ENCODE data around the gene PNPLA7.
A peak's percentile ranks its signal among the peaks of the same experiment; 100 is the strongest.
"Not testable (repeated sequence)": the region's sequence is repeated elsewhere in the genome, so short reads cannot be mapped to it uniquely, and the experiment has no call there.

Gene PNPLA7

DNA sequence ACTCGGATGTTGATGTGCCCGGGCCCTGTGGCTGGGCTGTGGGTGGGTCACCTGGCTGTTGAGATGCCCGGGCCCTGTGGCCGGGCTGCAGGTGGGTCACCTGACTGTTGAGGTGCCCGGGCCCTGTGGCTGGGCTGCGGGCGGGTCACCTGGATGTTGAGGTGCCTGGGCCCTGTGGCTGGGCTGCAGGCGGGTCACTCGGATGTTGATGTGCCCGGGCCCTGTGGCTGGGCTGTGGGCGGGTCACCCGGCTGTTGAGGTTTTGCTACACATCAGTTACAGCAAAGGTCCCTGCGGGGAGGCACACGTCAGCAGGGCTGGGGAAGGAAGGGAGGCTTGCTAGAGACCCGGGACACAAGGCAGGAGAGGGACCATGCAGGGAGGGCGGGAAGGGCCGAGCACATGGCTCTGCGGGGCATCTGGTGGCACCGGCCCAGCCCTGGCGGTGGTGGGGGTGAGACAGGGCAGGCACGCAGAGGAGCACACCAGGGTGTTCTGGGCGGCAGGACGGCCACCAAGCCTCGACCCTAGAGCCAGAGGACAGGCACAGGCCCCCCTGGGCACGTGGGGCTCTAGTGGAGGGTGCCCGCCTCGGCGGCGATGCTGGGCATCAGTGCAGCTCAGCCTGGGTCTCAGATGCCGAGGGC lies 35.4 kb downstream of the PNPLA7 start:
- H3K9ac ChIP-seq = no peak overlapping the region
- no peak overlapping the region for H3K27ac ChIP-seq
- H3K36me3 ChIP-seq (ENCODE audit: control insufficient read depth, insufficient read depth, low read length) = no peaks in the 10 kb centered on the region
- no peaks in the 10 kb centered on the region for H3K79me2 ChIP-seq
- H3K4me3 ChIP-seq (ENCODE audit: low read depth, low read length) = no peak overlapping the region
- no peaks in the 10 kb centered on the region for H3K4me1 ChIP-seq
- no peak overlapping the region for H2AFZ ChIP-seq
- H3K4me2 ChIP-seq (ENCODE audit: low read length) = no peak overlapping the region
- no peaks in the 10 kb centered on the region for H3K9me3 ChIP-seq (ENCODE audit: control insufficient read depth, low read length)
- H3K27me3 ChIP-seq (ENCODE audit: control insufficient read depth, insufficient read depth, low read length) = no peaks in the 10 kb centered on the region
- TF ChIP-seq, protein P1, sequence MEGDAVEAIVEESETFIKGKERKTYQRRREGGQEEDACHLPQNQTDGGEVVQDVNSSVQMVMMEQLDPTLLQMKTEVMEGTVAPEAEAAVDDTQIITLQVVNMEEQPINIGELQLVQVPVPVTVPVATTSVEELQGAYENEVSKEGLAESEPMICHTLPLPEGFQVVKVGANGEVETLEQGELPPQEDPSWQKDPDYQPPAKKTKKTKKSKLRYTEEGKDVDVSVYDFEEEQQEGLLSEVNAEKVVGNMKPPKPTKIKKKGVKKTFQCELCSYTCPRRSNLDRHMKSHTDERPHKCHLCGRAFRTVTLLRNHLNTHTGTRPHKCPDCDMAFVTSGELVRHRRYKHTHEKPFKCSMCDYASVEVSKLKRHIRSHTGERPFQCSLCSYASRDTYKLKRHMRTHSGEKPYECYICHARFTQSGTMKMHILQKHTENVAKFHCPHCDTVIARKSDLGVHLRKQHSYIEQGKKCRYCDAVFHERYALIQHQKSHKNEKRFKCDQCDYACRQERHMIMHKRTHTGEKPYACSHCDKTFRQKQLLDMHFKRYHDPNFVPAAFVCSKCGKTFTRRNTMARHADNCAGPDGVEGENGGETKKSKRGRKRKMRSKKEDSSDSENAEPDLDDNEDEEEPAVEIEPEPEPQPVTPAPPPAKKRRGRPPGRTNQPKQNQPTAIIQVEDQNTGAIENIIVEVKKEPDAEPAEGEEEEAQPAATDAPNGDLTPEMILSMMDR (IDR thresholded peaks at IDR 0.05) = no peak

DNA sequence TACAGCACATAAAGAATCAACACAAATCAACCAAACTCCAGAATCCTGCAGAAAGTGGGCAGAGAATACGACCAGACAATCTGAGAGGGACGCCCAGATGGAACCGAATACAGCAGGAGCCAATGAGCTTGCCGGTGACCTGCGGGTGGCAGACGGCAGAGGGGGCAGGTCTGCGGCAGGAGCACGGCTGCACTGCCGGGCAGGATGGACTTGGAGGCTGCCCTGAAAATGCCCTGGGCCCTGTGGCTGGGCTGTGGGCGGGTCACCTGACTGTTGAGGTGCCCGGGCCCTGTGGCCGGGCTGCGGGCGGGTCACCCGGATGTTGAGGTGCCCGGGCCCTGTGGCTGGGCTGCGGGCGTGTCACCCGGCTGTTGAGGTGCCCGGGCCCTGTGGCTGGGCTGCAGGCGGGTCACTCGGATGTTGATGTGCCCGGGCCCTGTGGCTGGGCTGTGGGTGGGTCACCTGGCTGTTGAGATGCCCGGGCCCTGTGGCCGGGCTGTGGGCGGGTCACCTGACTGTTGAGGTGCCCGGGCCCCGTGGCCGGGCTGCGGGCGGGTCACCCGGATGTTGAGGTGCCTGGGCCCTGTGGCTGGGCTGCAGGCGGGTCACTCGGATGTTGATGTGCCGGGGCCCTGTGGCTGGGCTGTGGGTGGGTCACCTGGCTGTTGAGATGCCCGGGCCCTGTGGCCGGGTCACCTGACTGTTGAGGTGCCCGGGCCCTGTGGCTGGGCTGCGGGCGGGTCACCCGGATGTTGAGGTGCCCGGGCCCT lies 36.2 kb downstream of the PNPLA7 start:
- H3K9me3 ChIP-seq (ENCODE audit: control insufficient read depth, low read length); H3K27me3 ChIP-seq (ENCODE audit: control insufficient read depth, insufficient read depth, low read length); H3K4me3 ChIP-seq (ENCODE audit: low read depth, low read length); H3K36me3 ChIP-seq (ENCODE audit: control insufficient read depth, insufficient read depth, low read length); H2AFZ ChIP-seq; H3K79me2 ChIP-seq; H3K27ac ChIP-seq; H3K4me2 ChIP-seq (ENCODE audit: low read length); H3K9ac ChIP-seq; H3K4me1 ChIP-seq: not testable (repeated sequence)

DNA sequence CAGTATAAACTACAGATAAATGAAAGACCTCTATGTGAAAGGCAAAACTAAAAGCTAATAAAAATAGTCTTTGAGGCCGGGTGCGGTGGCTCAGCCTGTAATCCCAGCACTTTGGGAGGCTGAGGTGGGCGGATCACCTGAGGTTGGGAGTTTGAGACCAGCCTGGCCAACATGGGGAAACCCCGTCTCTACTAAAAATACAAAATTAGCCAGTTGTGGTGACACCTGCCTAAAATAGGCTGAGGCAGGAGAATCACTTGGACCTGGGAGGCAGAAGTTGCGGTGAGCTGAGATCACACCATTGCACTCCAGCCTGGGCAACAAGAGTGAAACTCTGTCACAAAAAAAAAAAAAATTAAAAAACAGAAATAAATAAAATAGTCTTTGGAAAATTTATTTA lies 37.1 kb downstream of the PNPLA7 start:
- H3K4me3 ChIP-seq (ENCODE audit: low read depth, low read length); H3K27me3 ChIP-seq (ENCODE audit: control insufficient read depth, insufficient read depth, low read length); H3K9ac ChIP-seq; H3K4me2 ChIP-seq (ENCODE audit: low read length); H3K27ac ChIP-seq; H3K4me1 ChIP-seq; H2AFZ ChIP-seq; H3K36me3 ChIP-seq (ENCODE audit: control insufficient read depth, insufficient read depth, low read length); H3K9me3 ChIP-seq (ENCODE audit: control insufficient read depth, low read length); H3K79me2 ChIP-seq: not testable (repeated sequence)

DNA sequence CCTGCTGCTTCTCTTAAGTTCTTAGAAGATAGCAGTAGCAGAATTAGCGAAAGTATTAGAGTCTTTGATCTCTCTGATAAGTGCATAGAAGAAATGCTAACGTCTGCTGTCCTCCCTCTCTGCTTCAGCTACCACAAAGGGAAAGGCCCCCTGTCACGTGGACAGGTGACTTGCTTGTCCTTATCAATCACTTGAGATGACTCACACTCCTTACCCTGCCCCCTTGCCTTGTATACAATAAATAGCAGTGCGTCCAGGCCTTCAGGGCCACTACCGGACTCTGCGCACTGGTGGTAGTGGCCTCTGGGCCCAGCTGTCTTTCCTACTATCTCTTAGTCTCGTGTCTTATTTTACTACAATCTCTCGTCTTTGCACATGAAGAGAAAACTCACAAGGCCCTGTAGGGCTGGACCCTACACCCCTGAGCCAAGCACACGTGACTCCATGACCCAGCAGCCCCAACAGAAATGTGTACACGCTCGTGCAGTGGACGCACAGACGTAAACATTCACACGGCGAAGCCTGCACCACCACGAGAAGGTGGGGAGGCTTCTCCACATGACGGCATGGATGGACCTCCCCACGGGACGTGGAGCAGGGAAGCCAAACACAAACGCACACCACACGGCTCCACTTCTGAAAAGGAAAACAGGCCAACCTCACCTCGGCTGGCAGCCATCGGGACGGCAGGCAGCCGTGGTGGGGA lies 38.3 kb downstream of the PNPLA7 start:
- H2AFZ ChIP-seq = no peak overlapping the region
- no peak overlapping the region for H3K27ac ChIP-seq
- H3K27me3 ChIP-seq (ENCODE audit: control insufficient read depth, insufficient read depth, low read length) = no peaks in the 10 kb centered on the region
- no peaks in the 10 kb centered on the region for H3K9me3 ChIP-seq (ENCODE audit: control insufficient read depth, low read length)
- no peaks in the 10 kb centered on the region for H3K36me3 ChIP-seq (ENCODE audit: control insufficient read depth, insufficient read depth, low read length)
- H3K4me2 ChIP-seq (ENCODE audit: low read length) = peak overlapping the region; percentile 3
- no peak overlapping the region for H3K9ac ChIP-seq
- no peaks in the 10 kb centered on the region for H3K4me1 ChIP-seq
- H3K79me2 ChIP-seq = no peaks in the 10 kb centered on the region
- TF ChIP-seq, protein P1 (IDR thresholded peaks at IDR 0.05) = no peak
- no peak overlapping the region for H3K4me3 ChIP-seq (ENCODE audit: low read depth, low read length)

DNA sequence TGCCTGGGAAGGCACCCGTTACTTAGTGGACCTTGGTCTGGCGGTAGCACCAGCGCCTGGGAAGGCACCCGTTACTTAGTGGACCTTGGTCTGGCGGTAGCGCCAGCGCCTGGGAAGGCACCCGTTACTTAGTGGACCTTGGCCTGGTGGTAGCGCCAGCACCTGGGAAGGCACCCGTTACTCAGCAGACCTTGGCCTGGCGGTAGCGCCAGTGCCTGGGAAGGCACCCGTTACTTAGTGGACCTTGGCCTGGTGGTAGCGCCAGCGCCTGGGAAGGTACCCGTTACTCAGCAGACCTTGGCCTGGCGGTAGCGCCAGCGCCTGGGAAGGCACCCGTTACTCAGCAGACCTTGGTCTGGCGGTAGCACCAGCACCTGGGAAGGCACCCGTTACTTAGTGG lies 39.1 kb downstream of the PNPLA7 start:
- not testable (repeated sequence) for H3K79me2 ChIP-seq; H3K4me1 ChIP-seq; H3K36me3 ChIP-seq (ENCODE audit: control insufficient read depth, insufficient read depth, low read length); H3K27ac ChIP-seq; H3K9me3 ChIP-seq (ENCODE audit: control insufficient read depth, low read length); H3K9ac ChIP-seq; H2AFZ ChIP-seq; H3K27me3 ChIP-seq (ENCODE audit: control insufficient read depth, insufficient read depth, low read length); H3K4me3 ChIP-seq (ENCODE audit: low read depth, low read length)
- peak overlapping the region; percentile 26 for H3K4me2 ChIP-seq (ENCODE audit: low read length)

DNA sequence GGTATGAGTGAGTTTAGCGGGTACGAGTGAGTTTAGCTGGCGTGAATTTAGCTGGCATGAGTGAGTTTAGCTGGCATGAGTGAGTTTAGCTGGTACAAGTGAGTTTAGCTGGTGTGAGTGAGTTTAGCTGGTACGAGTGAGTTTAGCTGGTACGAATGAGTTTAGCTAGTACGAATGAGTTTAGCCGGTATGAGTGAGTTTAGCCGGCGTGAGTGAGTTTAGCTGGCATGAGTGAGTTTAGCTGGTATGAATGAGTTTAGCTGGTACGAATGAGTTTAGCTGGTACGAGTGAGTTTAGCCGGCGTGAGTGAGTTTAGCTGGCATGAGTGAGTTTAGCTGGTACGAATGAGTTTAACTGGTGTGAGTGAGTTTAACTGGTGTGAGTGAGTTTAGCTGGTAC lies 41.0 kb downstream of the PNPLA7 start:
- Histone ChIP-seq H3K4me2 (ENCODE audit: low read length) (no peak overlapping the region), H2AFZ (no peak overlapping the region), H3K36me3 (ENCODE audit: control insufficient read depth, insufficient read depth, low read length) (no peaks in the 10 kb centered on the region), H3K79me2 (no peaks in the 10 kb centered on the region), H3K9ac (no peak overlapping the region), H3K4me1 (no peaks in the 10 kb centered on the region), H3K27ac (no peak overlapping the region), H3K4me3 (ENCODE audit: low read depth, low read length) (no peak overlapping the region), H3K27me3 (ENCODE audit: control insufficient read depth, insufficient read depth, low read length) (no peaks in the 10 kb centered on the region), H3K9me3 (ENCODE audit: control insufficient read depth, low read length) (no peaks in the 10 kb centered on the region)
- TF ChIP-seq, protein P1 (IDR thresholded peaks at IDR 0.05) = no peak

All from parathyroid adenoma (tissue), 2 donors.